Stimulated activated CD4-positive, alpha-beta T cell treated with anti-CD3 and anti-CD28 coated beads, TNF-alpha, amount 100 ng/mL, for 1 hour (primary cell): Measurements from ENCODE around the gene CHN1.

Experiments
- DNase-seq, 3 donors: peaks; one replicate each; pipeline ENCODE4 v3.0.0-alpha.2; 2020; ENCODE audit warnings: low read depth in 3 of 3, low spot score in 1 of 3

The CHN1 gene

DNA sequence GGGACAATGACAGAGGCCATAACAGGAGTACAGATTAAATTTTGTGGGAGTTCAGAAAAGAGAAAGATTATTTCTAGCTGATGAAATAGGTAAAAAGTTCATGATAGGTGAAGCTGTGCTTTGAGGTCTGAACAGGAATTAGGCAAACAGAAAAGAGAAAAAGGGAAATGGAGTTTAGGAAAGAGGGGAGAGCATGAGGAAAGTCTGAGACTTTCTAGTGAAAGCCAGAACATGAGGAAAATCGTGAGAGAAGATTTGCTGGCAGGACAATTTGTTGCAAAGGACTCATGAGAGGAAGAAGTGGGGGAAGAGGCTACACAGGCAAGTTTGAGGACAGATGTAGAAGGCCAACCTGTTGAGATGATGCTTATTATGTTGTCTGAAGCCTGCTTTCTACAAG, 6.3 kb upstream of the CHN1 start:
- DNase-seq = no peak

DNA sequence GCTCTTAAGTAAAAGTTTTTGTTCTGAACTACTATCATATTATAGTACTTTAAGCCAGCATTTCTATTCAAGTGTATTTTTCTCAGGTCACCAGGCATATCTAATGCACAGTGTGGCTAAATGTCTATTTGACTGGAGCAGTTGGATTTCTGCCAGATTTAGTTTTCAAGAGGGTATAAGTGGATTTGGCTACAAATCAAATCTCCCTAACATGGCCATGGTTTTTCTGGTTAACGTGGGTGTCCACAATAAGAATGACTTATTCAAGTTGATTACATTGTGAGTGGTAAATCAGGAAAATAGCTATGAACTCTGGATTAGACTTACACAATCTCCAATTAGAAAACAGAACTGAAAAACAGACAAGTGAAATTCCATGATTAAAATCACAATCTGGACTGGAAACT, 5.7 kb upstream of the CHN1 start:
- no peak for DNase-seq

DNA sequence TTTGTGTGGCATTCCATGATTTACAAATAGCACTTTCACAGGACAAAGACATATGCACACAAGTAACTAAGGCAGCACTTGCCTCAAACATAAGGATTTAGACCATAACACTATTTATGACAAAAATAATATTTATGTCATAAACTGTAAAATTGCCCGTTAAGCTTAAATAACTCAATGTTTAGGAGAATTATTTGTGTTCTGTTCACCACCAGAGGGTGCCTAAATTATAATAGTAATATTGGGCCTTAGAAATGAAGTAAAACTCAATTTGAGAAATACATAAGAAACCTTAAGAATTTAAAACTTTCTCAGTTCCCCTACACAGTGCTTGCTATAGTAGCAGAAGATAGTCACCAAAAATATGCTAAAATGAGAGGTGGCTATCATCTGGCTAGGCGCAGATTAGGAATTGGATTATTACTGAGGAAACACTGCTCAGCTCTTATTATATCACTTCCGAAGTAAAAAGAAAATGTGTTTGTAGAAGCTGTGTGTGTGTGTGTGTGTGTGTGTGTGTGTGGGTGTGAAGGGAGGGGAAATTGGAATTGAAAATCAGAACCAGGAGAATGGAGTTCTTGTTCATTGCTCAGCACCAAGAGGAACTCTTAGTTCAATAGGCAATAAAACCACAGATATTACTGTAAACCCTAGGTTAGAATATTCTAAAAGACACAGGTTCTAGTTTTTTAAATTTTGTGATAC, 4.9 kb upstream of the CHN1 start:
- DNase-seq = no peak

DNA sequence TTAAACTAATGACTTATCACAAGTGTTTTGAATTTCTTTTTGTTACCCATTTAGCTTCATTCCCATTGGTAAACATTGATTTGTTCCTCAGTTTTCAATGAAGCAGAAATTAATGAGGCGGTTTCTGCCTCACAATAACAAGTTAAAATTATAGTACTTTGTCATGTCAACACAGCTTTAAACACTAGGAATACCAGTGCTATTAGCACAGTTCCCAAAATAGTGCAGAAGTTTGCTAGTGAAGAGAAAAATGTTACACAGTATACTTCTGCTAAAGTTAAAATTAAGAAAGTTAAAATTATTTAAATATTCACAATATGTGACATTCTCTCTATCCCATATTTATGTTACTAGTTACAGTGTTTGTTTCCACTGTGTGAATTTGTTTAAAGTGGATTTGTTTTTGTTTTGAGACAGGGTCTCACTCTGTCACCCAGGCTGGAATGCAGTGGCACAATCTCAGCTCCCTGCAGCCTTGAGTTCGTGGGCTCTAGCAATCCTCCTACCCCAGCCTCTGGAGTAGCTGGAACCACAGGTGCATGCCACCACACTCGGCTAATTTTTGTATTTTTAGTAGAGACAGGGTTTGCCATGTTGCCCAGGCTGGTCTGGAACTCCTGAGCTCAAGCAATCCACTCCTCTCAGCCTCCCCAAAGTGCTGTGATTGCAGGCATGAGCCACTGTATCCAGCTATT, 3.8 kb upstream of the CHN1 start:
- DNase-seq = no peak

DNA sequence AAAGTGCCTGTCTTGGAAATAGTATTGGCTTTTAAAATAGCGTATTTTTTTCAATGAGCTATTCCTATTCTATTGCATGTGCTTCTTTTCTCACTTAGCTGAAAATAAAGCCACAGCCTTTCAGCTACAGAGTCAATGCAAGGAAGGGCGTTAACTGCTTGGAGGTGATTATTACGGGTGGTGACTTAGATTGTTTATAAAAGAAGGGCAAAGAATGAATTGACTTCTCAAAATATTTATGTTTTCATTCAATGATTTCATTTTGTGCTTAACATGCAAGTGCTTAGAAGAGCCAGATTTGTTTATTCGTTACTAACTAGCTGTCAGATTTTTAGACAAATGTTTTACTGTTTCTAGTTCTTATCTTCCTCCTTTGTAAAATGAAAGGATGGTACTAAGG, 2.8 kb upstream of the CHN1 start:
- DNase-seq = no peak

DNA sequence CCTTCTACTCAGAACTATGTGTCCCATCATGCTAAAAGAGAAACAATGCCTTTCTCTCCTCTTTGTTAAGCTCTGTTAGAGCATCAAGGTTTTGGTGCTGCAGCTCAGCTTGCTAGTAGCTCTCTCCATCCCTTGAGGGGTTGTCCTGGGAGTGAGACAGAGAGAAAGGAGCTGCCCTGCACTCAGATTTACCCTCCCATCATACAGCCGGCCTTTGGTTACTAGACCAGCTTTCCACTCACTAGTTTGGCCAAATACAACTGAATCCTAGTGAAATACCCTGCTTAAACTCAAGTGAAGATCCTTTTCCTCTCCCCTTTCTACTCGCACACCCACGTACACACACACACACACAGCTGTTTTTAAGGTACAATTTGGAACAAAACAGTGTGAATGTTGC, 2.3 kb upstream of the CHN1 start:
- DNase-seq = no peak

DNA sequence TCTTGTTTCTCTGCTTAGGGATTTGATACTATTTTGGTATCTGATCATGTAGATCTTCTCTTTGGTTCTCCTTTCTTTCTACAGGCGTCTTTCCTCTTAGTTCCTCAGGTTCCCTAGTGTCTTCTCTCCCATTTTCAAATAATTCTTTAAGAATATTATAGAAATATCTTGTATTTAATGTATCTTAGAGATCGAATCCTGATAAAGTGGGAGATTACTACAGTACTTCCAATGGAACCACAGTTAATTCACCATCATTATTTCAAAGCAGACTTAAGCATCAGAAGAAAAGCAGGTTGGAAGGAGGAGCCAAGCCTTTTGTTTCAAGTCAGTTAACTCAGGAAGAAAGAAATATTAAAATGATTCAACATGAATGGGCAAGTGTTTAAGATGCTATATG, 1.1 kb upstream of the CHN1 start:
- DNase-seq = no peak

DNA sequence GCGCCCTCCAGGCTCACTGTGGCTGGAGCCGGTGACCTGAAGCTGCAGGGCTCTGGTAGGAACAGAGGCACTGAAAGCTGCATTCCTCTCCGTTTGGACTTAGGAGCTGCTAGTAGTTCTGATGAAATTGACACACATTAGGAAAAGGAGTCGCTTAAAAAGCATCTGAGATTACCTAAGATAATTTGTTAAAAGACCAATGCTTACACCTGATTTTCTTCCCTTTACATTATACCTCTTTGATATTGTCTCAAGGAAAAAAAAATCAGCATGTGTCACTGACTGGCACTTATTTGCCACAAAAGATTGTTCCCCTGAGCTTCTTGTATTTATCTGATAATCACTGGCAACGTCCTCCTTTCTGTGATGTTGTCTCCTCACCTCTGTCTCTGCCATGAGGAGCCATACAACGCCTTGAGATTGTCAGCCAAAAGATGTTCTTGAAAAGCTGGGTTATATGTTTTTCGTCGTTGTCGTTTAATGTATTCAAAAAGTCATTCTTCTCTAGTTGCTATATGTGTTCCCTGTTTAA, 618 bp upstream of the CHN1 start:
- no peak for DNase-seq

DNA sequence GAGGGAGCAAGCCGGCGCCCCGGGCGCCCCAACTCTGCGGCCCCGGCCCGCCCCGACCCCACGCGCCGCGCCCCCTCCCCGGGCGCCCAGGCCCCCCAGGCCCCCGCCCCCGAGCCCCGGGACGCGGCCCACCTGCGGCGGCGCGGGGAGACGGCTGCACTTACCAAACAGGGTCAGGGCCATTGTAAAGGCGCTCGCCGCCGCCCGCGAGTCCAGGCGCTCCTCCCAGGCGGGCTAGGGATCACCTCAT, 526 bp downstream of the CHN1 start:
- no peak for DNase-seq

DNA sequence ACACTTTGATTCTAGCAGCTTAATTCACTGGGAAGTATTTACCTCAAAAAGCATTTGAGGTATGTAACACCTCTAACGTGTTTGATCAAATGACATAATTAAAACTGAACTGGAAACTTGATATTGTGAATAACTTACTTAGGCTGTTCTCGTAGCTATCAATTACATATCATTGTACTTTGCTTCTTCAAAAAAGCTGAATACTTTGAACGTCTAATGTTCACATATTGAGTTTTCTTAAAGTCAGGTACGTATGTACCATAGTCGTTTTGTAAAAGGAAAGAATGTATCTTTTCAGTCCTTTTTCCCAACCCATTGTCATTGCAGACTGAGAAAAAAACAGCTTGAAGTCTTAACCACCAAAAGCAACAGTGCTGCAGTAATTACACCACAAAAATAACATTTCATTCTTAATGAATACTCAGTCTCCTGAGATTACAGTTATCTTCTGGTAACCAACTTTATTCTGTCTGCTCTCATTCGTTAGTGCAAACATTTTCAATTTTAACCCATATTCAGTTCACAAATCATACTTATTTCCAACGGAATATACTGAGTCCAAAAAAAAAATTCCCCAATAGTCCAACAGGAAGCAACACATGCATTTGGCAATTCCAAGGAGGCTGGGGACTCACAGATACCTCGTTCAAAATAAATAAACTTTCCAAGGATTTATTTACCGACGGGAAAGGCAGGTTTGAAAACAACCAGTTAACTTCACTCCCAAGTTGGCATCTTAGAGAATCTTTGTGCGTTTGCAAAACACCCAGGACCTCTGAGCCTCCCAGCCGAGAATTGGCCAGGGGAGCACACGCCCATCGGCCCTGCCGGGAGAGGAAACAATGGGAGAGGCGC, 1.1 kb downstream of the CHN1 start:
- DNase-seq = no peak

DNA sequence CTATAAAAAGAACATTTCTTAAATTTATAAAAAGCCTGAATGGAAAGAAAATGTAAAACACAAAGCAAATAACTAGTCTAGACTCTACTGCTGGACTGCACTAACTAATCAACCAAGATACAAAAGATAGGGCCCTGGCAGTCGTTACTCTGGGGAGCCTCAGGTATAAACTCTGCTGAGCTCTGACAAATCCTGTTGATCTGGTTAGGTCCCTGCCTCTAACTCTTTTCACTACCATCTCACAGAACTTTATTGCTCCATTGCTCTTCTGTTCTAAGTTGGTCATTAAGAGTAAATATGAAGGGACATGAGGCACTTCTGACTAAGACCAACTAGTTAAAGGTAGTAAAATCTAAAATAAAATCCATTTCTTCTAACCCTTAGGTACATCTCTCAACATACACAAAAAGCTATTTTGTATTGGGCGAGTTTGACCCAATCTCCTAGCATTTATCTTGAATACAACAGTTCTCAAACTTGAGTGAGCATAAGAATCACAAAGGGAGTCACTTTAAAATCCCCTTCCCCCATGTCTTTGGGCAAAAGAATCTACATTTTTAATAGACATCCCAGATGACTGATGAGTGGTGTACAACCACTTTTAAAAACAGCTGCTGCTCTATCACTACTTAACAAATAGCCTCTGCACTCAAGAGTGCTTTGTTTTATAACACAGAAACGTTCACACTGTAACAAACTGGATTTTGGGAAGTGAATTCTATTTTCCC, 2.5 kb downstream of the CHN1 start:
- no peak for DNase-seq

DNA sequence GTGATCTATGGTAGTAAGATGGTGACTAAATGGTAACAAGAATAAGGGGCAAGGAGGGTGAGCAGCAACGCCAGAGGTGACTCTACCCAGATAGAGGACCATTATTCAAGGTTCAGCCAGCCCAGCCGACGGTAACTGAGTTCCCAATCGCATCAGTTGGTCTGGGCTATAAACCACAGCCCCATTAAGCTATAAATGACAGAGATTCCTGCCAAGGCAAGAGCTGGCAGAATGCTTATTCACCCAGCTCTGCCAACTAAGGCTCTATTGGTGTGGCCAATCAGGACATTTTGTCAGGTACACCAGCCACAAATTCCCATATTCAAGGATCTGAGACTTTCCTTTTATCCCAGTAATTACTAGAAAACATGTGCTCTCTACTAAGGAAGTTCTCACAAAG, 3.6 kb downstream of the CHN1 start:
- no peak for DNase-seq

DNA sequence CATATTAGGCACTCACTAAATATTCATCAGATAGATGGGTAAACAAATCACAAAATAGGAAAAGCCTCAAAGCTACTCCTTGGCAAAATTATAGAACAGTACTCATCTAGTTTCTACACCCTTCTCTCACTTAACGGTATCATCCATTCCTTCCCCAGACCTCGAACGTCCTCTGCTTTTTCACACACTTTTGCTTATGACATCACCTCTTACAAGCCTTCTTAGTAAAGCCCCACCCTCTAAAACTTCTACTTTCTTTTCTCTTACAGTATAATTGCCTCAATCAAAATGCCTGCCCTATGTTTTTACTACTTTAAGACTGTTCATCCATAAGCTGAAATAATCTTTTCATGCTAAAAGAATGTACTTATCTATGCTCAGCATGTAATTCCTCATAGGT, 8.1 kb downstream of the CHN1 start:
- no peak for DNase-seq

DNA sequence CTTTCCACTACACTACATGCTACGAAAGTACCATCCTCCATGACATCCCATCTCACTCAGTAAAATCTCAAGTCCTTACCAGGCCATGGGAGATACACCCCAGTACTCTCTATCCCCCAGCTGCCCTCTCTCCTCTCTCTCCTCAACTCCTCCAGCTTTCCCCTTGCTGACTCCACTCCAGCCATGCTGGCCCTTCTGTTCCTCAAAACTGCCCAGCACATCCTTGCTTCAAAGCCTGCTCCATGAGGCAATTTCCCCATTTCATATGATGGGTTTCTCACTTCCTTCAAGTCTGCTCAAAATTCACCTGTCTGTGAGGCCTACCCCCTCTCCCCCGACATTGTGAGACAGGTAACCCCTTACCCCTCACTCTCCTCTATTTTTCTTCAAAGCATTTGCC, 8.6 kb downstream of the CHN1 start:
- DNase-seq = no peak

DNA sequence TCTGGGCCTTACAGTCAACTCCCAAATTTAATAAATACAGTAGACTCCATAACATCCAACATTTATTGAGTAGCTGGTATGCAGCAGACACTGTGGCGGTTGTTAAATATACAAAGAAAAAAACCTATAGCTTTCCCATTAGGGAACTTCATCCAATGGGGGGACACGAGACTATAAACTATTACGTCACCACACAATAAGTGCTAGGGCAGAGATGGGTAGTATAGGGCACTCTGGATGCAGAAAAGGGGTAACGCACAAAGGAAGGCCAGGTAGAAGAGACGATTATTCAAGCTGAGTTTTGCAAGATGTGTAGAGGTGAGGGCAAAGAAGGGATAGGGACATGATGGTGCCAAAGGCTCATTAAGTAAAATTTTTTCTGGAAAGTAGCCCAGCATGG, 10.8 kb downstream of the CHN1 start:
- DNase-seq = no peak

DNA sequence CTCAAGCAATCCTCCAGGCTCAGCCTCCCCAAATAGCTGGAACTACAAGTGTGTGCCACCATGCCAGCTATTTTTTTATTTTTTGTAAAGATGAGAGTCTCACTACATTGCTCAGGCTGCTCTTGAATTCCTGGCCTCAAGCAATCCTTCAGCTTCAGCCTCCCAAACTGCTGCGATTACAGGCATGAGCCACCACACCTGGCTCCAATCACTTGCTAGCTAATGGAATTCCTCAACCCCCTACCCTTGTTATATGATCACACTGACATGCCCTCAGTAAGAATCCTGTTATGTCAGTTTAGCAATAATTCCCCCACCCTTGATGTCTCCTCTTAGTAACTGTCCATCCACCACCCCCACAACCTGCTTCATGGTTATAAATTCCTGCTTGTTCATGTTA, 12.3 kb downstream of the CHN1 start:
- no peak for DNase-seq

DNA sequence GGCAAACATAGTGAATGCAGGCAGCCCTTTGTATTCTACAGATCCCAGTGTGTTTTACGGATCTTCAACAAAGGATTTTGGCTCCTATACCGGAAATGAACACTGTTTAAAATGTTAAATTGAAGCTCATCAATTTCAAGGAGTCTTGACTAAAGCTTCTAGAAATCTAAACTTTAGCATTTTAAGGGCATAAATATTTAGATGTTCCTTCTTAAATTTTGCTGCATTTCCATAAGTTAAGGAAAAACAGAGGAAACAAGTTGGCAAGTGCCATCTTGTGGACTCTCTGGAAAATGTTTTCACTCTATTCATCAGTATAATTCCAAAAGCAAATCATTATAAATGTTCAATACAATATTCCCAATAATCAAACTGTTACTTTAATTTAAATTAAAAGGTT, 19.6 kb downstream of the CHN1 start:
- DNase-seq = no peak

DNA sequence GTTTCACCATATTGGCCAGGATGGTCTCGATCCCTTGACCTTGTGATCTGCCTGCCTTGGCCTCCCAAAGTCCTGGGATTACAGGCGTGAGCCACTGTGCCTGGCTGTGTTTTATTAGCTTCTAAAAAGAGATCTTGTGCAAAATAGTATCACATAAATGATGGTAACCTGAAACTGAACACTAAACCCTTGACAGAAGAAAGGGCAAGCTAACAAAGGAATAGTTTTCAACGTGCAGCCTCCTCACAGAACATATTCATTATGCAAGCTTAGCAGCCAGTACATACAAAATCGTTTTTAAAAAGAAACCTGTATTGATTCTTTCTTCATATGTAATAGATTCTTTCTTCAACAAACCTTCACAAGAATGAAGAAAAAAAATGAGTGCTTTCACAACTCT, 20.6 kb downstream of the CHN1 start:
- no peak for DNase-seq

DNA sequence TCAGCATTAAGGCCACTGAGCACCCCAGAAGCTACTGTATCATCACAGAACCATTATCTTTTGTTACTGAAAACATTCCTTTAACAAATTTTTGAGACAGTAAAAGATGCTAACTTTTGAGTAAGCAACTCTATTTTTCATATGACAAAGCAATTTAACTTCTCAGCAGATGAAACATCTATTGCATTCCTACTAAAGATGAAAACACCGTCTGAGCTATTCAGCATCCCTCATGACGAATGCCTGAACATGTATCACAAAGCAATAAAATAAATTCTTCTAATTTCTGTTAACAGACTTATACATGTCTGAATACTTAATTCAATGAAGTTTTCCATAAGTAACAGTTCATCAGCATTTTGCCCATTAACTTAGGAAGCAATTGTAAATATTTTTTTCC, 23.9 kb downstream of the CHN1 start:
- DNase-seq = no peak

DNA sequence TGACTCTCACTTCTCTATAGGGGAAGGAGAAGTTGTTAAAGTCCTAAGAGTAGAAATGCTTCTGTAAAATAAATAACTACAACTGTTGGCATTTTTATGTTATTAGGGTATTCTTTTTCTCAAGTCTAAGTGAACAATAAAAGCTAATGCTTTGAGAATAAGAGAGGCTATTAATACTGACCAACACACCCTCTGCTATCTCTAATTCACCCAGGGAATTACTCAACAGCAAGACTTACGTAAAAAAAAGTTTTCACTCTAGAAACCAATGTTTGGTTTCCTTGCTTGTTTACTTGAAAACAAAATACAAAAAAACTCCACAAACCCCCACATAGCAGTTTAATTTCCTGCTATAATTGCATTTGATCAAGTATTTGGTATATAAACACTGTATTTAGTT, 25.2 kb downstream of the CHN1 start:
- DNase-seq = no peak

DNA sequence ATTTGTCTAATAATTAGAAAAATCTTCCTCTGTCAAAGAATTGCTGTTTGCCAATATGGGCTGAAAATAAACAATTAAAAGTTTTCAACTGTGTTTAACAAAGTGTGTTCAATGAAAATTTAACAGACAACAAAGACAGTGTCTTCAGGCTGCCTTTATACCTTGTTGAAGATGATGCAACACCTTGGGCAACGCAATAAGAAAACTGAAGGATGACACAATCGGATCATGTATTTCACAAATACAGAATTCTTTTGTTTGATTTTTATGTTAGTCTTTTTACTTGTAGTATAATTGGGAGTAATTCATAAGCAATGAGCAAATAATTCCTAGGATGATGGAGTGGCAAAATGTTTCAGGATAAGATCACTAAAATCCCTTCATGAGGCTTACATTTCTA, 27.8 kb downstream of the CHN1 start:
- DNase-seq = no peak

DNA sequence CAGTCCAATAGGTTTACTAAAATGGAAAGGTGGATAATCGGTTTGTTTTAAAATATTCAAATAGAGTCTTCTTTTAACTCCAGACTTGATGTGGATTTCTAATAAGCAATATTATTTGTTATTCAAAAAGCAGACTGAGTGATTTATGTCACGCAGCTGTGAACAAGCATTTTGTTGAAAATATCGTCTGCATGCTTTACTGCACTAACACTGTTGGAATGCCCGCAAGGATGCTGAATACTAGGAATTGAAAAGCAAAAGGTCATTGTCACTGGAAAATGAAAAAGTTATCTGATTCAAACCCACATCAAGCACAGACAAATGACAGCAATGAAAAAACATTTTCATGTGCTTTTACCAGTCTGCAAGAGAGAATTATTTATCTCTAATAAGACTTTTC, 31.1 kb downstream of the CHN1 start:
- no peak for DNase-seq
